IMR-90 (cell line): ENCODE results near the gene ZNF236. TPM values are rescaled to one million over a fixed set of nuclear protein-coding genes. Genes with fewer than 3 reads are reported as not detected.

ENCODE experiments used
- ATAC-seq: fragments of 200-7000 bp; cut with Tn5 transposase; 2 replicates; pipeline ENCODE4 v1.9.1; 2020; ENCODE audit warnings: low read depth, mild to moderate bottlenecking, moderate library complexity
- BruUV-seq: library from RNA; stranded (reverse); fragments of 400-500 nt; replicated peaks from 2 replicates; lab custom pipeline; 2021; lab: Mats Ljungman, UMichigan
- CTCF ChIA-PET: fragments of 300-600 bp; formaldehyde crosslinking; extraction: SDS; loops from one replicate; lab custom pipeline; 2021; ENCODE audit warnings: antibody characterized with exemption; lab: Yijun Ruan, JAX
- POLR2A ChIA-PET: fragments of 300-600 bp; sonication (Branson Sonifier 250); formaldehyde crosslinking; loops from one replicate; lab custom pipeline; 2022; ENCODE audit warnings: antibody characterized with exemption; ENCODE audit not compliant: unreplicated experiment; lab: Charles Lee
- DNase-seq: peaks from one replicate; pipeline ENCODE4 v3.0.0; 2013
- H2AFZ ChIP-seq: replicated peaks from 2 replicates; pipeline ENCODE3; 2013; ENCODE audit warnings: low read length, mild to moderate bottlenecking; ENCODE audit not compliant: poor library complexity
- H2AK5ac ChIP-seq: 2 replicates; pipeline ENCODE4 v1.6.1; 2013; ENCODE audit warnings: low read depth, low read length, inconsistent platforms
- H2AK9ac ChIP-seq: replicated peaks from 2 replicates; pipeline ENCODE3; 2013; ENCODE audit warnings: mild to moderate bottlenecking, low read depth, low read length, moderate library complexity; ENCODE audit not compliant: poor library complexity
- H2BK120ac ChIP-seq: 2 replicates; pipeline ENCODE4 v1.6.1; 2013; ENCODE audit warnings: low read depth, low read length, inconsistent platforms
- H2BK15ac ChIP-seq: 3 replicates; pipeline ENCODE4 v1.6.1; 2013; ENCODE audit warnings: low read depth, low read length, inconsistent platforms
- H2BK20ac ChIP-seq: 2 replicates; pipeline ENCODE4 v1.6.1; 2013; ENCODE audit warnings: low read depth, mild to moderate bottlenecking, inconsistent platforms, low read length, moderate library complexity
- H2BK5ac ChIP-seq: 2 replicates; pipeline ENCODE4 v1.6.1; 2013; ENCODE audit warnings: mild to moderate bottlenecking, low read depth, low read length, inconsistent platforms; ENCODE audit not compliant: poor library complexity, severe bottlenecking
- H3K14ac ChIP-seq: replicated peaks from 2 replicates; pipeline ENCODE4 v1.6.1; 2013; ENCODE audit warnings: low read depth, low read length, inconsistent platforms
- H3K18ac ChIP-seq: 2 replicates; pipeline ENCODE4 v1.6.1; 2013; ENCODE audit warnings: low read depth, low read length, control low read depth
- H3K23ac ChIP-seq: 2 replicates; pipeline ENCODE4 v1.6.1; 2013; ENCODE audit warnings: low read depth, low read length, inconsistent platforms
- H3K27ac ChIP-seq: 2 replicates; pipeline ENCODE4 v1.5.1; 2013; ENCODE audit warnings: mild to moderate bottlenecking, control low read depth, low read length; ENCODE audit not compliant: insufficient read depth
- H3K27me3 ChIP-seq: 2 replicates; pipeline ENCODE4 v1.6.1; 2013; ENCODE audit warnings: low read length; ENCODE audit not compliant: control insufficient read depth, insufficient read depth
- H3K36me3 ChIP-seq: 2 replicates; pipeline ENCODE4 v1.6.1; 2013; ENCODE audit warnings: low read length, mixed read lengths; ENCODE audit not compliant: control insufficient read depth, insufficient read depth
- H3K4ac ChIP-seq: 2 replicates; pipeline ENCODE4 v1.6.1; 2013; ENCODE audit warnings: low read depth, low read length, inconsistent platforms
- H3K4me1 ChIP-seq: 2 replicates; pipeline ENCODE4 v1.6.1; 2013; ENCODE audit warnings: low read length, mixed read lengths; ENCODE audit not compliant: control insufficient read depth, insufficient read depth
- H3K4me2 ChIP-seq: 2 replicates; pipeline ENCODE4 v1.6.1; 2013; ENCODE audit warnings: low read depth, mild to moderate bottlenecking, control low read depth, low read length, moderate library complexity
- H3K4me3 ChIP-seq: 2 replicates; pipeline ENCODE4 v1.5.1; 2013; ENCODE audit warnings: low read depth, mild to moderate bottlenecking, control low read depth, low read length, moderate library complexity; ENCODE audit not compliant: insufficient read depth
- H3K56ac ChIP-seq: 2 replicates; pipeline ENCODE4 v1.6.1; 2013; ENCODE audit warnings: low read length, inconsistent platforms; ENCODE audit not compliant: insufficient read depth; ENCODE audit errors: extremely low read depth
- H3K79me1 ChIP-seq, 2 experiments: 2 replicates each; pipeline ENCODE4 v1.6.1; 2013; ENCODE audit warnings: low read length in 2 of 2, inconsistent platforms in 1 of 2, low read depth in 1 of 2
- H3K9ac ChIP-seq: 2 replicates; pipeline ENCODE4 v1.6.1; 2013; ENCODE audit warnings: low read depth, low read length, control low read depth
- H3K9me1 ChIP-seq: 2 replicates; pipeline ENCODE4 v1.6.1; 2013; ENCODE audit warnings: low read length, inconsistent platforms; ENCODE audit not compliant: insufficient read depth
- H3K9me3 ChIP-seq: 2 replicates; pipeline ENCODE4 v1.6.1; 2013; ENCODE audit warnings: low read length; ENCODE audit not compliant: control insufficient read depth, insufficient read depth
- H4K20me1 ChIP-seq: 2 replicates; pipeline ENCODE4 v1.6.1; 2013; ENCODE audit warnings: low read length, inconsistent platforms; ENCODE audit not compliant: insufficient read depth
- H4K5ac ChIP-seq: 2 replicates; pipeline ENCODE4 v1.6.1; 2013; ENCODE audit warnings: mild to moderate bottlenecking, low read depth, low read length, control low read depth
- H4K8ac ChIP-seq, 2 experiments: 2 replicates each; pipeline ENCODE4 v1.6.1; 2013; ENCODE audit warnings: low read depth in 2 of 2, low read length in 2 of 2, control low read depth in 1 of 2, inconsistent platforms in 1 of 2
- H4K91ac ChIP-seq: 2 replicates; pipeline ENCODE4 v1.6.1; 2013; ENCODE audit warnings: low read depth, low read length, inconsistent platforms; ENCODE audit not compliant: insufficient read depth
- CEBPB ChIP-seq: IDR thresholded peaks from 2 replicates; pipeline ENCODE4 v1.6.1; 2012; ENCODE audit warnings: low read depth, low read length, improper control_type of control experiment
- FOS ChIP-seq: fragments of 150-350 bp; IDR thresholded peaks from 2 replicates; pipeline ENCODE4 v1.6.1; 2016; ENCODE audit warnings: low read depth, low read length
- MAFK ChIP-seq: IDR thresholded peaks from 2 replicates; pipeline ENCODE4 v1.6.1; 2012; ENCODE audit warnings: low read depth, low read length, improper control_type of control experiment
- MAZ ChIP-seq: IDR thresholded peaks from 2 replicates; pipeline ENCODE4 v1.6.1; 2012; ENCODE audit warnings: low read depth, mild to moderate bottlenecking, low read length, improper control_type of control experiment, moderate library complexity, borderline replicate concordance
- NFE2L2 ChIP-seq: fragments of 150-350 bp; IDR thresholded peaks from 2 replicates; pipeline ENCODE4 v1.6.1; 2016; ENCODE audit warnings: low read depth, mild to moderate bottlenecking, low read length
- POLR2A ChIP-seq: IDR thresholded peaks from 2 replicates; pipeline ENCODE4 v1.6.1; 2012; ENCODE audit warnings: mild to moderate bottlenecking, low read depth, low read length
- RAD21 ChIP-seq: IDR thresholded peaks from 2 replicates; pipeline ENCODE4 v1.6.1; 2012; ENCODE audit warnings: low read length, improper control_type of control experiment
- RFX5 ChIP-seq: IDR thresholded peaks from 2 replicates; pipeline ENCODE4 v1.8.0; 2012; ENCODE audit warnings: low read depth, mild to moderate bottlenecking, low read length, moderate library complexity
- WGBS, 2 experiments: methylation state at CpG; one replicate each; pipeline versions ENCODE4 v1.1.5 to v1.1.7; 2013; ENCODE audit warnings: missing lambda C conversion rate in 2 of 2; ENCODE audit not compliant: insufficient read length in 1 of 2; ENCODE audit errors: extremely low coverage in 2 of 2; 5-methylcytosine and 5-hydroxymethylcytosine counted together
- dilution Hi-C: fragments of 300-500 bp; cut with HindIII; formaldehyde crosslinking; loops from one replicate; pipeline ENCODE4 v1.14.3; 2018; ENCODE audit warnings: low sequenced_read_pairs; ENCODE audit not compliant: unreplicated experiment
- in situ Hi-C: fragments of 300-500 bp; cut with MboI; formaldehyde crosslinking; loops from 3 replicates; pipeline ENCODE4 v1.14.3; 2019; ENCODE audit warnings: low sequenced_read_pairs, inconsistent platforms, mixed read lengths
- intact Hi-C: fragments of 100-400 bp; cut with micrococcal nuclease; formaldehyde crosslinking; loops from 2 replicates; pipeline ENCODE4 v1.10.0; 2022
- polyA plus RNA-seq, 3 experiments: library from polyadenylated mRNA; depleted of rRNA; stranded (reverse); fragments of >200 nt; gene quantifications; 2 replicates each; pipeline ENCODE4 v1.2.3, GENCODE V29; 2012; ENCODE audit warnings: low replicate concordance in 1 of 3
- total RNA-seq: library from RNA; depleted of rRNA; stranded (reverse); fragments of >200 nt; gene quantifications from 2 replicates; pipeline ENCODE4 v1.2.3, GENCODE V29; 2012
- TF ChIP-seq, protein P1 (sequence below): conservative IDR thresholded peaks from 2 replicates; pipeline ENCODE4 v1.5.1; 2012; ENCODE audit warnings: mild to moderate bottlenecking, low read depth, low read length, improper control_type of control experiment
- TF ChIP-seq, protein P2 (sequence below): fragments of 150-350 bp; IDR thresholded peaks from 2 replicates; pipeline ENCODE4 v1.6.1; 2017; ENCODE audit warnings: mild to moderate bottlenecking, antibody characterized with exemption, low read length, low read depth
- TF ChIP-seq, protein P3 (sequence below): fragments of 150-350 bp; IDR thresholded peaks from 2 replicates; pipeline ENCODE4 v1.6.1; 2016; ENCODE audit warnings: low read depth, mild to moderate bottlenecking, low read length, moderate library complexity, borderline replicate concordance

The ZNF236 gene
- total and polyA plus RNA-seq, 2 of the 4 experiments (the other 2 are of a cell fraction) = 3.6 to 9.7 TPM

- CTCF ChIA-PET = no interaction called here
- dilution Hi-C loops (no loop called here), in situ Hi-C loops (no loop called here), intact Hi-C loops (no loop called here)
- Histone ChIP-seq H4K8ac (no peak overlapping the region), H3K4me2 (no peak overlapping the region), H2AK9ac (no peak overlapping the region), H2BK15ac (no peak overlapping the region), H3K79me1 (no peaks in the 10 kb centered on the region), H3K27ac (no peak overlapping the region), H2BK20ac (no peak overlapping the region), H2AK5ac (no peak overlapping the region), H4K91ac (no peak overlapping the region), H3K14ac (no peak overlapping the region), H4K20me1 (no peaks in the 10 kb centered on the region), H3K9ac (no peak overlapping the region), H2BK5ac (no peak overlapping the region), H3K27me3 (no peaks in the 10 kb centered on the region), H2AFZ (no peak overlapping the region), H3K4ac (no peak overlapping the region), H3K9me3 (no peaks in the 10 kb centered on the region), H3K23ac (no peak overlapping the region), H3K56ac (no peak overlapping the region), H3K4me1 (no peaks in the 10 kb centered on the region), H2BK120ac (no peak overlapping the region), H3K36me3 (peaks cover 3% of the 10 kb centered on the region; the same call in 1 of the 2 replicates), H4K5ac (no peak overlapping the region), H3K9me1 (no peaks in the 10 kb centered on the region), H3K4me3 (no peak overlapping the region), H3K18ac (no peak overlapping the region)
- WGBS, 2 experiments = 100% methylated on average over 1 of the region's 6 CpGs; no CpG with 5 or more reads in 1 of the 2 experiments
- BruUV-seq = no TSS peak
- POLR2A ChIA-PET = no interaction called here
- ATAC-seq (no peak), DNase-seq (no peak)
- TF ChIP-seq, protein P1, sequence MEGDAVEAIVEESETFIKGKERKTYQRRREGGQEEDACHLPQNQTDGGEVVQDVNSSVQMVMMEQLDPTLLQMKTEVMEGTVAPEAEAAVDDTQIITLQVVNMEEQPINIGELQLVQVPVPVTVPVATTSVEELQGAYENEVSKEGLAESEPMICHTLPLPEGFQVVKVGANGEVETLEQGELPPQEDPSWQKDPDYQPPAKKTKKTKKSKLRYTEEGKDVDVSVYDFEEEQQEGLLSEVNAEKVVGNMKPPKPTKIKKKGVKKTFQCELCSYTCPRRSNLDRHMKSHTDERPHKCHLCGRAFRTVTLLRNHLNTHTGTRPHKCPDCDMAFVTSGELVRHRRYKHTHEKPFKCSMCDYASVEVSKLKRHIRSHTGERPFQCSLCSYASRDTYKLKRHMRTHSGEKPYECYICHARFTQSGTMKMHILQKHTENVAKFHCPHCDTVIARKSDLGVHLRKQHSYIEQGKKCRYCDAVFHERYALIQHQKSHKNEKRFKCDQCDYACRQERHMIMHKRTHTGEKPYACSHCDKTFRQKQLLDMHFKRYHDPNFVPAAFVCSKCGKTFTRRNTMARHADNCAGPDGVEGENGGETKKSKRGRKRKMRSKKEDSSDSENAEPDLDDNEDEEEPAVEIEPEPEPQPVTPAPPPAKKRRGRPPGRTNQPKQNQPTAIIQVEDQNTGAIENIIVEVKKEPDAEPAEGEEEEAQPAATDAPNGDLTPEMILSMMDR = no peak
- TF ChIP-seq, protein P2, sequence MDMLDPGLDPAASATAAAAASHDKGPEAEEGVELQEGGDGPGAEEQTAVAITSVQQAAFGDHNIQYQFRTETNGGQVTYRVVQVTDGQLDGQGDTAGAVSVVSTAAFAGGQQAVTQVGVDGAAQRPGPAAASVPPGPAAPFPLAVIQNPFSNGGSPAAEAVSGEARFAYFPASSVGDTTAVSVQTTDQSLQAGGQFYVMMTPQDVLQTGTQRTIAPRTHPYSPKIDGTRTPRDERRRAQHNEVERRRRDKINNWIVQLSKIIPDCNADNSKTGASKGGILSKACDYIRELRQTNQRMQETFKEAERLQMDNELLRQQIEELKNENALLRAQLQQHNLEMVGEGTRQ = no peak
- TF ChIP-seq, protein P3, sequence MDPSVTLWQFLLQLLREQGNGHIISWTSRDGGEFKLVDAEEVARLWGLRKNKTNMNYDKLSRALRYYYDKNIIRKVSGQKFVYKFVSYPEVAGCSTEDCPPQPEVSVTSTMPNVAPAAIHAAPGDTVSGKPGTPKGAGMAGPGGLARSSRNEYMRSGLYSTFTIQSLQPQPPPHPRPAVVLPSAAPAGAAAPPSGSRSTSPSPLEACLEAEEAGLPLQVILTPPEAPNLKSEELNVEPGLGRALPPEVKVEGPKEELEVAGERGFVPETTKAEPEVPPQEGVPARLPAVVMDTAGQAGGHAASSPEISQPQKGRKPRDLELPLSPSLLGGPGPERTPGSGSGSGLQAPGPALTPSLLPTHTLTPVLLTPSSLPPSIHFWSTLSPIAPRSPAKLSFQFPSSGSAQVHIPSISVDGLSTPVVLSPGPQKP = no peak
- TF ChIP-seq POLR2A (no peak), RFX5 (no peak), MAZ (no peak), MAFK (no peak), FOS (no peak), RAD21 (no peak), CEBPB (no peak), NFE2L2 (no peak)
Observed at GRCh38 chr18:77017355-77017754, 195.0 kb downstream of the ZNF236 start.
